H9 (cell line): Measurements from ENCODE around the gene SDE2. TPM values are rescaled to one million over a fixed set of nuclear protein-coding genes. Genes with fewer than 3 reads are reported as not detected.
"Not testable (repeated sequence)": the region's sequence is repeated elsewhere in the genome, so short reads cannot be mapped to it uniquely, and the experiment has no call there.

Experiments used
- DNase-seq: peaks from one replicate; pipeline ENCODE4 v3.0.0-alpha.2; 2017
- H2AFZ ChIP-seq: one replicate; pipeline ENCODE4 v1.6.1; 2013; ENCODE audit warnings: mild to moderate bottlenecking, low read length, control low read depth, moderate library complexity
- H2AK5ac ChIP-seq: 2 replicates; pipeline ENCODE4 v1.6.1; 2013; ENCODE audit warnings: low read length, control low read depth, mixed read lengths; ENCODE audit not compliant: insufficient read length
- H2BK120ac ChIP-seq: one replicate; pipeline ENCODE4 v1.6.1; 2013; ENCODE audit warnings: low read depth, mild to moderate bottlenecking, low read length, control low read depth, inconsistent platforms; ENCODE audit not compliant: poor library complexity, severe bottlenecking
- H2BK12ac ChIP-seq: 2 replicates; pipeline ENCODE4 v1.6.1; 2013; ENCODE audit warnings: low read length, control low read depth, mixed read lengths, low read depth; ENCODE audit not compliant: insufficient read length
- H2BK15ac ChIP-seq: 2 replicates; pipeline ENCODE4 v1.6.1; 2013; ENCODE audit warnings: low read depth, low read length, control low read depth
- H2BK20ac ChIP-seq: one replicate; pipeline ENCODE4 v1.6.1; 2013; ENCODE audit warnings: low read depth, mild to moderate bottlenecking, low read length, control low read depth, inconsistent platforms; ENCODE audit not compliant: poor library complexity, severe bottlenecking
- H2BK5ac ChIP-seq: 2 replicates; pipeline ENCODE4 v1.6.1; 2013; ENCODE audit warnings: low read length, control low read depth, mixed read lengths; ENCODE audit not compliant: insufficient read length
- H3K14ac ChIP-seq: 2 replicates; pipeline ENCODE4 v1.6.1; 2013; ENCODE audit warnings: low read length, control low read depth; ENCODE audit not compliant: insufficient read depth
- H3K18ac ChIP-seq: 2 replicates; pipeline ENCODE4 v1.6.1; 2013; ENCODE audit warnings: low read depth, mild to moderate bottlenecking, mixed read lengths, low read length, control low read depth; ENCODE audit not compliant: insufficient read length
- H3K23ac ChIP-seq: 2 replicates; pipeline ENCODE4 v1.6.1; 2013; ENCODE audit warnings: low read length, control low read depth, mixed read lengths, low read depth; ENCODE audit not compliant: insufficient read length
- H3K23me2 ChIP-seq: 2 replicates; pipeline ENCODE4 v1.6.1; 2013; ENCODE audit warnings: low read depth, mild to moderate bottlenecking, mixed read lengths, low read length, control low read depth; ENCODE audit not compliant: insufficient read length, poor library complexity, severe bottlenecking
- H3K27ac ChIP-seq: 2 replicates; pipeline ENCODE4 v1.5.1; 2013; ENCODE audit warnings: low read length, control low read depth, mixed read lengths, low read depth; ENCODE audit not compliant: insufficient read length
- H3K27me3 ChIP-seq: 2 replicates; pipeline ENCODE4 v1.6.1; 2013; ENCODE audit warnings: low read length, control low read depth, inconsistent platforms; ENCODE audit not compliant: insufficient read depth
- H3K4ac ChIP-seq: 2 replicates; pipeline ENCODE4 v1.6.1; 2013; ENCODE audit warnings: low read depth, mild to moderate bottlenecking, control low read depth, inconsistent platforms, low read length, moderate library complexity
- H3K4me1 ChIP-seq: 2 replicates; pipeline ENCODE4 v1.6.1; 2013; ENCODE audit warnings: low read length, control low read depth, inconsistent platforms; ENCODE audit not compliant: insufficient read depth
- H3K4me2 ChIP-seq: 2 replicates; pipeline ENCODE4 v1.6.1; 2013; ENCODE audit warnings: low read length, control low read depth, mixed read lengths; ENCODE audit not compliant: insufficient read length, insufficient read depth
- H3K56ac ChIP-seq: 2 replicates; pipeline ENCODE4 v1.6.1; 2013; ENCODE audit warnings: low read depth, mild to moderate bottlenecking, mixed read lengths, low read length, control low read depth; ENCODE audit not compliant: insufficient read length
- H3K79me1 ChIP-seq: 2 replicates; pipeline ENCODE4 v1.6.1; 2013; ENCODE audit warnings: low read depth, mild to moderate bottlenecking, moderate library complexity, low read length, control low read depth, inconsistent platforms; ENCODE audit not compliant: insufficient read depth, poor library complexity, severe bottlenecking
- H3K79me2 ChIP-seq: 2 replicates; pipeline ENCODE4 v1.6.1; 2013; ENCODE audit warnings: low read length, control low read depth, inconsistent platforms; ENCODE audit not compliant: insufficient read depth
- H3K9ac ChIP-seq: 2 replicates; pipeline ENCODE4 v1.6.1; 2013; ENCODE audit warnings: low read length, control low read depth, mixed read lengths; ENCODE audit not compliant: insufficient read length; ENCODE audit errors: extremely low read depth
- H3K9me3 ChIP-seq: one replicate; pipeline ENCODE4 v1.6.1; 2013; ENCODE audit warnings: low read depth, low read length, inconsistent platforms; ENCODE audit not compliant: control insufficient read depth
- H3T11ph ChIP-seq: one replicate; pipeline ENCODE4 v1.6.1; 2013; ENCODE audit warnings: mild to moderate bottlenecking, low read length, control low read depth, inconsistent platforms
- H4K20me1 ChIP-seq: one replicate; pipeline ENCODE4 v1.6.1; 2013; ENCODE audit not compliant: control insufficient read depth, insufficient read length, insufficient read depth
- H4K5ac ChIP-seq: 2 replicates; pipeline ENCODE4 v1.6.1; 2013; ENCODE audit warnings: low read depth, mild to moderate bottlenecking, mixed read lengths, low read length, control low read depth; ENCODE audit not compliant: insufficient read length
- H4K8ac ChIP-seq: replicated peaks from 2 replicates; pipeline ENCODE4 v1.6.1; 2013; ENCODE audit warnings: low read length, control low read depth, mixed read lengths, low read depth; ENCODE audit not compliant: insufficient read length
- H4K91ac ChIP-seq: 2 replicates; pipeline ENCODE4 v1.6.1; 2013; ENCODE audit warnings: low read depth, mild to moderate bottlenecking, moderate library complexity, mixed read lengths, low read length, control low read depth; ENCODE audit not compliant: insufficient read length
- H3K27ac Mint-ChIP-seq, 3 experiments: 2 replicates in 2 of 3; 3 replicates in 1 of 3; pipeline ENCODE4 v1.8.0; 2020 to 2021; ENCODE audit warnings: mixed read lengths in 3 of 3, mild to moderate bottlenecking in 1 of 3, moderate library complexity in 1 of 3
- H3K27me3 Mint-ChIP-seq: 2 replicates; pipeline ENCODE4 v1.8.0; 2021; ENCODE audit warnings: low read depth, mild to moderate bottlenecking, moderate library complexity, mixed read lengths
- H3K36me3 Mint-ChIP-seq, 3 experiments: 2 replicates in 2 of 3; 3 replicates in 1 of 3; pipeline ENCODE4 v1.8.0; 2020 to 2021; ENCODE audit warnings: low read depth in 3 of 3, mixed read lengths in 3 of 3; ENCODE audit not compliant: insufficient read depth in 1 of 3
- H3K4me1 Mint-ChIP-seq, 2 experiments: 2 replicates each; pipeline ENCODE4 v1.8.0; 2020; ENCODE audit warnings: mixed read lengths in 2 of 2
- H3K4me3 Mint-ChIP-seq, 2 experiments: 2 replicates in 1 of 2; 3 replicates in 1 of 2; pipeline ENCODE4 v1.8.0; 2020 to 2021; ENCODE audit warnings: mild to moderate bottlenecking in 2 of 2, mixed read lengths in 2 of 2, moderate library complexity in 1 of 2
- H3K9me3 Mint-ChIP-seq, 2 experiments: 2 replicates in 1 of 2; 3 replicates in 1 of 2; pipeline ENCODE4 v1.8.0; 2020; ENCODE audit warnings: mild to moderate bottlenecking in 2 of 2, mixed read lengths in 2 of 2, moderate library complexity in 1 of 2
- CTCF ChIP-seq: fragments of 200-600 bp; sonication (generic); conservative IDR thresholded peaks from 3 replicates; pipeline ENCODE4 v1.8.0; 2021; ENCODE audit warnings: antibody characterized with exemption, mild to moderate bottlenecking
- WGBS: extraction: QIAGEN DNeasy Blood & Tissue Kit; methylation state at CpG from one replicate; pipeline ENCODE4 v1.1.7; 2013; ENCODE audit warnings: missing lambda C conversion rate, low lambda C conversion rate, mixed read lengths; ENCODE audit not compliant: insufficient read length; ENCODE audit errors: extremely low coverage; 5-methylcytosine and 5-hydroxymethylcytosine counted together
- total RNA-seq: library from RNA; stranded (reverse); gene quantifications from 2 replicates; pipeline ENCODE4 v1.2.1, GENCODE V29; 2021

Gene SDE2
- total RNA-seq, 1 experiment from 2014 or later, result 20.5 TPM

GRCh38 chr1:226009650-226010044, 10.5 kb upstream of the SDE2 start:
- H2BK5ac ChIP-seq, result no peak overlapping the region
- H3K9ac ChIP-seq, result no peak overlapping the region
- no peaks in the 10 kb centered on the region for H3K4me1 ChIP-seq
- H2BK120ac ChIP-seq, result no peak overlapping the region
- no peak overlapping the region for H3K4ac ChIP-seq
- H2BK15ac ChIP-seq, result no peak overlapping the region
- peaks cover 8% of the 10 kb centered on the region for H3K27me3 Mint-ChIP-seq
- H3K14ac ChIP-seq, result no peak overlapping the region
- no peak overlapping the region for H3T11ph ChIP-seq
- H4K5ac ChIP-seq, result no peak overlapping the region
- H4K20me1 ChIP-seq, result no peaks in the 10 kb centered on the region
- DNase-seq, result no peak
- H3K23me2 ChIP-seq, result no peaks in the 10 kb centered on the region
- no peak overlapping the region for H4K91ac ChIP-seq
- no peak overlapping the region for H3K18ac ChIP-seq
- TF ChIP-seq CTCF, result no peak
- no peak overlapping the region for H2AFZ ChIP-seq
- no peak overlapping the region; a peak in 1 of 7 replicates for H3K27ac Mint-ChIP-seq
- no peak overlapping the region for H3K23ac ChIP-seq
- H3K79me2 ChIP-seq, result no peaks in the 10 kb centered on the region
- no peaks in the 10 kb centered on the region for H3K27me3 ChIP-seq
- no peak overlapping the region for H3K56ac ChIP-seq
- peaks cover 0 to 3% of the 10 kb centered on the region in 2 experiments; a peak in 1 of 4 replicates for H3K4me1 Mint-ChIP-seq
- H2BK12ac ChIP-seq, result no peak overlapping the region
- H2BK20ac ChIP-seq, result no peak overlapping the region
- no CpG with 5 or more reads among the region's 5 CpGs for WGBS
- no peak overlapping the region for H3K27ac ChIP-seq
- no peaks in the 10 kb centered on the region for H3K9me3 ChIP-seq
- no peak overlapping the region for H3K4me2 ChIP-seq
- H4K8ac ChIP-seq, result no peak overlapping the region
- H2AK5ac ChIP-seq, result no peak overlapping the region
- no peaks in the 10 kb centered on the region for H3K36me3 Mint-ChIP-seq
- H3K79me1 ChIP-seq, result no peaks in the 10 kb centered on the region
- H3K9me3 Mint-ChIP-seq, result no peaks in the 10 kb centered on the region
- no peak overlapping the region for H3K4me3 Mint-ChIP-seq

GRCh38 chr1:226007126-226007892, 8.2 kb upstream of the SDE2 start:
- not testable (repeated sequence) for H3K4ac ChIP-seq

More at GRCh38 chr1:226007126-226007892, 8.2 kb upstream of the SDE2 start:
- not testable (repeated sequence) for H3K27ac Mint-ChIP-seq, H3K79me1 ChIP-seq, DNase-seq, H4K8ac ChIP-seq, H2BK15ac ChIP-seq, H3K79me2 ChIP-seq, H3K23me2 ChIP-seq, H2BK120ac ChIP-seq, H2AFZ ChIP-seq, H3K4me3 Mint-ChIP-seq, H3K36me3 Mint-ChIP-seq, H2BK20ac ChIP-seq, H4K91ac ChIP-seq, H3K18ac ChIP-seq, H3K9me3 ChIP-seq, H3K56ac ChIP-seq, H3T11ph ChIP-seq, H2AK5ac ChIP-seq, H3K23ac ChIP-seq, H2BK5ac ChIP-seq, H3K27me3 Mint-ChIP-seq, H4K5ac ChIP-seq, H3K9me3 Mint-ChIP-seq, H3K14ac ChIP-seq, H3K27ac ChIP-seq, H3K4me2 ChIP-seq, H2BK12ac ChIP-seq, H3K9ac ChIP-seq, H3K4me1 ChIP-seq, H3K27me3 ChIP-seq, H4K20me1 ChIP-seq
- peaks cover 8 to 11% of the 10 kb centered on the region in 2 experiments for H3K4me1 Mint-ChIP-seq
- no CpG with 5 or more reads among the region's 12 CpGs for WGBS
